GM23338 (cell line): ENCODE data around the gene MYO5A. TPM values are rescaled to one million over a fixed set of nuclear protein-coding genes. Genes with fewer than 3 reads are reported as not detected.
A peak's percentile ranks its signal among the peaks of the same experiment; 100 is the strongest.

Experiments
- ATAC-seq: fragments of 200-7000 bp; cut with Tn5 transposase; 3 replicates; pipeline ENCODE4 v1.9.1; 2020
- DNase-seq: peaks from one replicate; pipeline ENCODE4 v3.0.0-alpha.2; 2015; ENCODE audit warnings: low spot score
- H2AFZ ChIP-seq: fragments of 200-600 bp; sonication (generic); 2 replicates; pipeline ENCODE4 v1.8.0; 2016; ENCODE audit warnings: antibody characterized with exemption, mild to moderate bottlenecking, moderate library complexity
- H3F3A ChIP-seq: fragments of 200-600 bp; sonication (generic); replicated peaks from 2 replicates; pipeline ENCODE4 v1.8.0; 2017; ENCODE audit warnings: antibody characterized with exemption, mixed run types, low read depth
- H3K27ac ChIP-seq: fragments of 200-600 bp; sonication (generic); 2 replicates; pipeline ENCODE4 v1.6.1; 2016; ENCODE audit warnings: low read depth
- H3K27me3 ChIP-seq: fragments of 200-600 bp; sonication (generic); 2 replicates; pipeline ENCODE4 v1.8.0; 2016; ENCODE audit warnings: mild to moderate bottlenecking, mixed run types, moderate library complexity; ENCODE audit not compliant: insufficient read depth
- H3K36me3 ChIP-seq: fragments of 200-600 bp; sonication (generic); 2 replicates; pipeline ENCODE4 v1.8.0; 2016; ENCODE audit warnings: mild to moderate bottlenecking; ENCODE audit not compliant: insufficient read depth
- H3K4me1 ChIP-seq: fragments of 200-600 bp; sonication (generic); 2 replicates; pipeline ENCODE4 v1.8.0; 2016; ENCODE audit warnings: mild to moderate bottlenecking, moderate library complexity; ENCODE audit not compliant: insufficient read depth
- H3K4me2 ChIP-seq: fragments of 200-600 bp; sonication (generic); 2 replicates; pipeline ENCODE4 v1.7.1; 2017; ENCODE audit warnings: mixed run types
- H3K4me3 ChIP-seq: fragments of 200-600 bp; sonication (generic); 2 replicates; pipeline ENCODE4 v1.6.1; 2016; ENCODE audit warnings: mixed run types
- H3K79me2 ChIP-seq: fragments of 200-600 bp; sonication (generic); replicated peaks from 2 replicates; pipeline ENCODE4 v1.8.0; 2017; ENCODE audit warnings: mild to moderate bottlenecking; ENCODE audit not compliant: insufficient read depth
- H3K9me2 ChIP-seq: fragments of 200-600 bp; sonication (generic); 2 replicates; pipeline ENCODE4 v1.8.0; 2017; ENCODE audit not compliant: insufficient read depth
- H4K20me1 ChIP-seq: fragments of 200-600 bp; sonication (generic); replicated peaks from 2 replicates; pipeline ENCODE4 v1.8.0; 2017; ENCODE audit warnings: mild to moderate bottlenecking; ENCODE audit not compliant: insufficient read depth
- H3K27ac Mint-ChIP-seq: 2 replicates; pipeline ENCODE4 v1.8.0; 2020; ENCODE audit warnings: inconsistent platforms, mild to moderate bottlenecking, moderate library complexity, mixed read lengths
- H3K27me3 Mint-ChIP-seq: 3 replicates; pipeline ENCODE4 v1.8.0; 2022; ENCODE audit warnings: low read depth, mild to moderate bottlenecking, moderate library complexity, mixed read lengths, inconsistent platforms; ENCODE audit not compliant: insufficient read depth, poor library complexity
- H3K36me3 Mint-ChIP-seq: 3 replicates; pipeline ENCODE4 v1.8.0; 2021; ENCODE audit warnings: low read depth, mild to moderate bottlenecking, inconsistent platforms, moderate library complexity, mixed read lengths
- H3K4me1 Mint-ChIP-seq: 3 replicates; pipeline ENCODE4 v1.8.0; 2020; ENCODE audit warnings: mild to moderate bottlenecking, inconsistent platforms, mixed read lengths
- H3K4me3 Mint-ChIP-seq: 3 replicates; pipeline ENCODE4 v1.8.0; 2021; ENCODE audit warnings: moderate library complexity, mild to moderate bottlenecking, inconsistent platforms, mixed read lengths
- H3K9me3 Mint-ChIP-seq: 3 replicates; pipeline ENCODE4 v1.8.0; 2020; ENCODE audit warnings: moderate library complexity, mild to moderate bottlenecking, inconsistent platforms, mixed read lengths
- CREB1 ChIP-seq: fragments of 250-450 bp; sonication (Bioruptor Pico); IDR thresholded peaks from 2 replicates; pipeline ENCODE4 v1.5.0; 2020; ENCODE audit warnings: low read depth, mild to moderate bottlenecking, moderate library complexity
- EZH2 ChIP-seq: fragments of 200-600 bp; sonication (generic); IDR thresholded peaks from one replicate; pipeline ENCODE4 v1.8.0; 2017; ENCODE audit warnings: antibody characterized with exemption, mild to moderate bottlenecking, low read depth; ENCODE audit not compliant: unreplicated experiment
- EZH2phosphoT487 ChIP-seq: fragments of 200-600 bp; sonication (generic); IDR thresholded peaks from one replicate; pipeline ENCODE4 v1.8.1; 2018; ENCODE audit warnings: antibody characterized with exemption; ENCODE audit not compliant: unreplicated experiment
- JUNB ChIP-seq: IDR thresholded peaks from one replicate; pipeline ENCODE4 v1.6.1; 2016; ENCODE audit warnings: antibody characterized with exemption; ENCODE audit not compliant: unreplicated experiment
- POLR2AphosphoS5 ChIP-seq: IDR thresholded peaks from 2 replicates; pipeline ENCODE4 v1.6.1; 2016; ENCODE audit warnings: antibody characterized with exemption, low read depth
- ZNF114 ChIP-seq: fragments of 250-450 bp; sonication (Bioruptor Pico); IDR thresholded peaks from 2 replicates; pipeline ENCODE4 v1.5.0; 2020; ENCODE audit warnings: mild to moderate bottlenecking, moderate library complexity
- ZNF331 ChIP-seq: fragments of 250-450 bp; sonication (Bioruptor Pico); IDR thresholded peaks from 2 replicates; pipeline ENCODE4 v1.5.0; 2020; ENCODE audit warnings: low read depth, mild to moderate bottlenecking, moderate library complexity
- polyA plus RNA-seq: library from polyadenylated mRNA; unstranded; fragments of >200 nt; fragmentation: Nextera tagmentation; extraction: Ambion mirVana; gene quantifications from 2 replicates; pipeline ENCODE4 v1.2.1, GENCODE V29; 2016
- total RNA-seq: library from RNA; depleted of rRNA; stranded (reverse); fragments of >200 nt; shearing (Covaris generic); gene quantifications from 2 replicates; pipeline ENCODE4 v1.2.3, GENCODE V29; 2014
- TF ChIP-seq, protein P1 (sequence below), 2 experiments: fragments of 200-600 bp in 1 of 2; sonication (generic) in 1 of 2; conservative IDR thresholded peaks; 2 replicates each; pipeline versions ENCODE4 v1.5.1 to v1.6.1; 2016 to 2017; ENCODE audit warnings: antibody characterized with exemption in 2 of 2, low read depth in 2 of 2, mild to moderate bottlenecking in 2 of 2, moderate library complexity in 1 of 2
- TF ChIP-seq, protein P2 (sequence below): IDR thresholded peaks from one replicate; pipeline ENCODE4 v1.6.1; 2018; ENCODE audit warnings: antibody characterized with exemption; ENCODE audit not compliant: unreplicated experiment

Gene MYO5A
- total and polyA plus RNA-seq, 2 experiments from 2014 or later: 5.7 to 31.8 TPM

DNA sequence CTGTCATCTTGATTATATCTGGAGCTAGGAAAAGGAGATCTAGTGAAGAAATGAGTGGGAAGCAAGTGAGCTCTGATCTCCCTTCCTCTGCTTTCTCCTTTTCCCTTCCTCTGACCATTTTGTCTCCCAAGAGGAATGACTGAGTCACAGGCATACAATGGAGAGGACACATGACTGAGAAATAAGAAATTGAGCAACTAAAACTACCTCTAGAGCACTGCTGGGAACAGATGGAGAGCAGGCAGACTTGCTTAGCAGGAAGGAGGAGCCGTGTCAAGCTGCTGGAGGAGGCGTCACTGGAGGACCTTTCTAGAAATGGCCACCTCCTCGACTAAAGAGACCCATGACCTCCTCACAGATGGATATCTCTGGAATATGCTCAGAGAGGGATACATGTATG, 166.2 kb downstream of the MYO5A start (continued):
- TF ChIP-seq, protein P1, sequence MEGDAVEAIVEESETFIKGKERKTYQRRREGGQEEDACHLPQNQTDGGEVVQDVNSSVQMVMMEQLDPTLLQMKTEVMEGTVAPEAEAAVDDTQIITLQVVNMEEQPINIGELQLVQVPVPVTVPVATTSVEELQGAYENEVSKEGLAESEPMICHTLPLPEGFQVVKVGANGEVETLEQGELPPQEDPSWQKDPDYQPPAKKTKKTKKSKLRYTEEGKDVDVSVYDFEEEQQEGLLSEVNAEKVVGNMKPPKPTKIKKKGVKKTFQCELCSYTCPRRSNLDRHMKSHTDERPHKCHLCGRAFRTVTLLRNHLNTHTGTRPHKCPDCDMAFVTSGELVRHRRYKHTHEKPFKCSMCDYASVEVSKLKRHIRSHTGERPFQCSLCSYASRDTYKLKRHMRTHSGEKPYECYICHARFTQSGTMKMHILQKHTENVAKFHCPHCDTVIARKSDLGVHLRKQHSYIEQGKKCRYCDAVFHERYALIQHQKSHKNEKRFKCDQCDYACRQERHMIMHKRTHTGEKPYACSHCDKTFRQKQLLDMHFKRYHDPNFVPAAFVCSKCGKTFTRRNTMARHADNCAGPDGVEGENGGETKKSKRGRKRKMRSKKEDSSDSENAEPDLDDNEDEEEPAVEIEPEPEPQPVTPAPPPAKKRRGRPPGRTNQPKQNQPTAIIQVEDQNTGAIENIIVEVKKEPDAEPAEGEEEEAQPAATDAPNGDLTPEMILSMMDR (conservative IDR thresholded peaks at IDR 0.05; ENCODE audit: low read depth in 2 of 2): no peak
- TF ChIP-seq EZH2phosphoT487: no peak
- TF ChIP-seq EZH2: no peak

- no peak overlapping the region for H3K4me3 ChIP-seq
- no peak for DNase-seq
- Mint-ChIP-seq H3K36me3 (peaks cover 4% of the 10 kb centered on the region; the same call in 2 of the 3 replicates), H3K27ac (peak overlapping the region; percentile 34; the same call in 1 of the 2 replicates), H3K27me3 (no peaks in the 10 kb centered on the region), H3K9me3 (no peaks in the 10 kb centered on the region), H3K4me1 (peaks cover 8% of the 10 kb centered on the region), H3K4me3 (no peak overlapping the region)
- no peak overlapping the region for H3K4me2 ChIP-seq
- no peaks in the 10 kb centered on the region for H3F3A ChIP-seq
- H4K20me1 ChIP-seq: no peaks in the 10 kb centered on the region
- no peaks in the 10 kb centered on the region for H3K27me3 ChIP-seq
- no peak overlapping the region for H2AFZ ChIP-seq
- H3K4me1 ChIP-seq: no peaks in the 10 kb centered on the region
- no peak overlapping the region for H3K27ac ChIP-seq
- no peaks in the 10 kb centered on the region for H3K36me3 ChIP-seq
- no peak for ATAC-seq
- no peaks in the 10 kb centered on the region for H3K79me2 ChIP-seq
- TF ChIP-seq EZH2phosphoT487: no peak
- no peak for TF ChIP-seq ZNF114 (CRISPR knock-in tag)
- no peak for TF ChIP-seq EZH2
- TF ChIP-seq JUNB: no peak
- TF ChIP-seq CREB1 (CRISPR knock-in tag): no peak
- TF ChIP-seq, protein P1 (conservative IDR thresholded peaks at IDR 0.05; ENCODE audit: low read depth in 2 of 2): no peak
- H3K9me2 ChIP-seq: no peaks in the 10 kb centered on the region
These were observed 166.6 kb downstream of the MYO5A start for GRCh38 chr15:52361975-52362494.

GRCh38 chr15:52361494-52361893, 167.2 kb downstream of the MYO5A start:
- Mint-ChIP-seq H3K4me1 (peaks cover 8% of the 10 kb centered on the region), H3K9me3 (no peaks in the 10 kb centered on the region), H3K27me3 (no peaks in the 10 kb centered on the region), H3K36me3 (peaks cover 4% of the 10 kb centered on the region; the same call in 2 of the 3 replicates), H3K27ac (peak overlapping the region; percentile 34; the same call in 1 of the 2 replicates), H3K4me3 (no peak overlapping the region)
- Histone ChIP-seq H3K79me2 (no peaks in the 10 kb centered on the region), H3K27ac (no peak overlapping the region), H3K4me2 (no peak overlapping the region), H3K9me2 (no peaks in the 10 kb centered on the region), H3K4me1 (no peaks in the 10 kb centered on the region), H3K27me3 (no peaks in the 10 kb centered on the region), H3K36me3 (no peaks in the 10 kb centered on the region), H3F3A (no peaks in the 10 kb centered on the region), H4K20me1 (no peaks in the 10 kb centered on the region), H2AFZ (no peak overlapping the region), H3K4me3 (no peak overlapping the region)
- ATAC-seq (no peak), DNase-seq (no peak)
- no peak for TF ChIP-seq ZNF331 (CRISPR knock-in tag)
- no peak for TF ChIP-seq POLR2AphosphoS5
- TF ChIP-seq, protein P2, sequence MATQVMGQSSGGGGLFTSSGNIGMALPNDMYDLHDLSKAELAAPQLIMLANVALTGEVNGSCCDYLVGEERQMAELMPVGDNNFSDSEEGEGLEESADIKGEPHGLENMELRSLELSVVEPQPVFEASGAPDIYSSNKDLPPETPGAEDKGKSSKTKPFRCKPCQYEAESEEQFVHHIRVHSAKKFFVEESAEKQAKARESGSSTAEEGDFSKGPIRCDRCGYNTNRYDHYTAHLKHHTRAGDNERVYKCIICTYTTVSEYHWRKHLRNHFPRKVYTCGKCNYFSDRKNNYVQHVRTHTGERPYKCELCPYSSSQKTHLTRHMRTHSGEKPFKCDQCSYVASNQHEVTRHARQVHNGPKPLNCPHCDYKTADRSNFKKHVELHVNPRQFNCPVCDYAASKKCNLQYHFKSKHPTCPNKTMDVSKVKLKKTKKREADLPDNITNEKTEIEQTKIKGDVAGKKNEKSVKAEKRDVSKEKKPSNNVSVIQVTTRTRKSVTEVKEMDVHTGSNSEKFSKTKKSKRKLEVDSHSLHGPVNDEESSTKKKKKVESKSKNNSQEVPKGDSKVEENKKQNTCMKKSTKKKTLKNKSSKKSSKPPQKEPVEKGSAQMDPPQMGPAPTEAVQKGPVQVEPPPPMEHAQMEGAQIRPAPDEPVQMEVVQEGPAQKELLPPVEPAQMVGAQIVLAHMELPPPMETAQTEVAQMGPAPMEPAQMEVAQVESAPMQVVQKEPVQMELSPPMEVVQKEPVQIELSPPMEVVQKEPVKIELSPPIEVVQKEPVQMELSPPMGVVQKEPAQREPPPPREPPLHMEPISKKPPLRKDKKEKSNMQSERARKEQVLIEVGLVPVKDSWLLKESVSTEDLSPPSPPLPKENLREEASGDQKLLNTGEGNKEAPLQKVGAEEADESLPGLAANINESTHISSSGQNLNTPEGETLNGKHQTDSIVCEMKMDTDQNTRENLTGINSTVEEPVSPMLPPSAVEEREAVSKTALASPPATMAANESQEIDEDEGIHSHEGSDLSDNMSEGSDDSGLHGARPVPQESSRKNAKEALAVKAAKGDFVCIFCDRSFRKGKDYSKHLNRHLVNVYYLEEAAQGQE: no peak
- no peak for TF ChIP-seq CREB1 (CRISPR knock-in tag)
